Large intestine (tissue), 3 donors: Measurements from ENCODE around the gene C19orf25. TPM values are rescaled to one million over a fixed set of nuclear protein-coding genes. Genes with fewer than 3 reads are reported as not detected.
A peak's percentile ranks its signal among the peaks of the same experiment; 100 is the strongest.

Experiments used
- DNase-seq, 2 donors: peaks; one replicate each; pipeline versions ENCODE4 v3.0.0 to v3.0.0-alpha.2; 2013
- H3K27ac ChIP-seq: one replicate; pipeline ENCODE4 v1.5.1; 2013; ENCODE audit warnings: low read length
- H3K27me3 ChIP-seq: 2 replicates; pipeline ENCODE4 v1.6.1; 2013; ENCODE audit warnings: low read length; ENCODE audit not compliant: control insufficient read depth, insufficient read depth
- H3K36me3 ChIP-seq: 2 replicates; pipeline ENCODE4 v1.6.1; 2013; ENCODE audit warnings: low read length; ENCODE audit not compliant: control insufficient read depth, insufficient read depth
- H3K4me1 ChIP-seq: one replicate; pipeline ENCODE4 v1.6.1; 2013; ENCODE audit warnings: low read length; ENCODE audit not compliant: control insufficient read depth, insufficient read depth
- H3K4me3 ChIP-seq: one replicate; pipeline ENCODE4 v1.5.1; 2013; ENCODE audit warnings: low read length
- H3K9me3 ChIP-seq: one replicate; pipeline ENCODE4 v1.6.1; 2013; ENCODE audit warnings: mild to moderate bottlenecking, low read depth, low read length, moderate library complexity; ENCODE audit not compliant: control insufficient read depth
- WGBS: methylation state at CpG from one replicate; pipeline ENCODE4 v1.1.5; 2013; ENCODE audit warnings: low lambda C conversion rate; ENCODE audit not compliant: insufficient coverage; 5-methylcytosine and 5-hydroxymethylcytosine counted together
- polyA plus RNA-seq: library from polyadenylated mRNA; unstranded; fragments of 120-200 nt; gene quantifications from one replicate; pipeline ENCODE4 v1.2.1, GENCODE V29; 2013

The C19orf25 gene
- polyA plus RNA-seq, 1 donor, result 29.8 TPM

DNA sequence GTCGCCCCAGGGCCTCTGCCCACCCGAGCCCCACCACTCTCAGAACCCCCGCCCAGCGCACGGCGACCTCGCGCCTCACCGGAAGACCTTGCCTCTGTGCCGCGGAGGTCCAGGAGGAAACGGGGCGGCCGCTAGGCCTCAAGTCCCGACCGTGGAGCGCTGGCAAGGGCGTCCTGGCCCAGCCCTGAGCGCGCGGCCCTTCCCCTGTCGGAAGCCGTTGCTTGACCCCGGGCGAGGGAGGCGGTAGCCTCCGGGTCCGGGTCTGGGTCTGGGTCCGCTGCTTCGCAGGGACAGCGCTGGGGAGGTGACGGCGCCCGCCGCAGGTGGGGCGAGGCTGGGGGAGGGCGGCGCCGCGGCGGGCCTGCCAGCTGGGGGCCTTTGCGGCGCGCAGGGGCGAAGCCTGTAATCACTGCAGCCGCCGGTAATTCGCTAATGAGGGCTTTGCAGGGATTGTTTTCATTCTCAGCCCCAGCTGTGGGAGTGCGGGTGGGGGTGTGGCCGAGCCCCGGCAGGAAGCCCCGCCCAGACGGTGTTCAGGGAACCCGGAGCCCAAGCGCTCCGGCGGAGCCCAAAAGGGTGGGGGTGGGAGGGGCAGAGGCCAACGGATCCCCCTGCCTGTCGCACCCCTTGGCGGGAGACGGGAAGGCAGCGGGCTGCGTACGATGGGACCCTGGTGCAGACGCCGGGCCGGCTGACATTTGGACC is 8.6 kb downstream of the C19orf25 start:
- H3K27ac ChIP-seq, result no peak overlapping the region
- no peak overlapping the region for H3K4me3 ChIP-seq
- peaks cover 27% of the 10 kb centered on the region for H3K4me1 ChIP-seq
- H3K36me3 ChIP-seq, result peaks cover 10% of the 10 kb centered on the region
- H3K9me3 ChIP-seq, result peaks cover 26% of the 10 kb centered on the region
- no CpG with 5 or more reads among the region's 67 CpGs for WGBS
- peaks cover 74% of the 10 kb centered on the region for H3K27me3 ChIP-seq
- DNase-seq, result peak in 1 of 2 donors; percentile 48

DNA sequence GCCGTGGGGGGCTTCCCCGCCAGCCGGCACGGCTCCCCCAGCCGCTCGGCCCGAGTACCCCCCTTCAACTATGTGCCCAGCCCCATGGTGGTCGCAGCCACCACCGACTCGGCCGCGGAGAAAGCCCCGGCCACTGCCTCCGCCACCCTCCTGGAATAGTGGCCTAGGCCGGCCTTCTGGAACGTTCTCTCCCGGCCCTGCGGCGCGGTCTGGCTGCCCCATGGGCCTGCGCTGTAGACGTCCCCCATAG is 9.0 kb downstream of the C19orf25 start:
- peaks cover 27% of the 10 kb centered on the region for H3K4me1 ChIP-seq
- H3K27me3 ChIP-seq, result peaks cover 78% of the 10 kb centered on the region
- no peak for DNase-seq
- peaks cover 28% of the 10 kb centered on the region for H3K9me3 ChIP-seq
- H3K4me3 ChIP-seq, result no peak overlapping the region
- no CpG with 5 or more reads among the region's 22 CpGs for WGBS
- peaks cover 7% of the 10 kb centered on the region for H3K36me3 ChIP-seq
- no peak overlapping the region for H3K27ac ChIP-seq

- WGBS, result no CpG with 5 or more reads among the region's 117 CpGs
- Histone ChIP-seq H3K4me1 (peaks cover 27% of the 10 kb centered on the region), H3K27me3 (peaks cover 83% of the 10 kb centered on the region), H3K27ac (no peak overlapping the region), H3K4me3 (no peak overlapping the region), H3K36me3 (peaks cover 2% of the 10 kb centered on the region), H3K9me3 (peaks cover 28% of the 10 kb centered on the region)
- DNase-seq, result peak in 1 of 2 donors; percentile 41
Measured at GRCh38 chr19:1469255-1470054, 9.6 kb downstream of the C19orf25 start.

- peaks cover 85% of the 10 kb centered on the region for H3K27me3 ChIP-seq
- peaks cover 27% of the 10 kb centered on the region for H3K4me1 ChIP-seq
- no peaks in the 10 kb centered on the region for H3K36me3 ChIP-seq
- peak in 1 of 2 donors; percentile 30 for DNase-seq
- no CpG with 5 or more reads among the region's 47 CpGs for WGBS
- H3K9me3 ChIP-seq, result peaks cover 28% of the 10 kb centered on the region
- no peak overlapping the region for H3K27ac ChIP-seq
- H3K4me3 ChIP-seq, result no peak overlapping the region
Measured at GRCh38 chr19:1468821-1469254, 10.2 kb downstream of the C19orf25 start.

DNA sequence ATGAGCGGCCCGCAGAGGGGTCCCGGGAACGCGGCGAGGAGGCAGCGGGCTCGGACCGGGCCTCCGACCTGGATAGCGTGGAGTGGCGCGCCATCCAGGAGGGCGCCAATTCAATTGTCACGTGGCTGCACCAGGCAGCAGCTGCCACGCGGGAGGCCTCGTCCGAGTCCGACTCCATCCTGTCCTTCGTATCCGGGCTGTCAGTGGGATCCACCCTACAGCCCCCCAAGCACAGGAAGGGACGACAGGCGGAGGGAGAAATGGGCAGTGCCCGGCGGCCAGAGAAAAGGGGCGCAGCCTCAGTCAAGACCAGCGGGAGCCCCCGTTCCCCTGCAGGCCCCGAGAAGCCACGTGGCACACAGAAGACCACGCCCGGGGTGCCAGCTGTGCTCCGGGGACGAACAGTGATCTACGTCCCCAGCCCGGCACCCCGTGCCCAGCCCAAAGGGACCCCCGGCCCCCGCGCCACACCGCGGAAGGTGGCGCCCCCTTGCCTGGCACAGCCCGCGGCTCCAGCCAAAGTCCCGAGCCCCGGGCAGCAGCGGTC is 10.7 kb downstream of the C19orf25 start:
- Histone ChIP-seq H3K27ac (no peak overlapping the region), H3K27me3 (peaks cover 83% of the 10 kb centered on the region), H3K4me3 (no peak overlapping the region), H3K9me3 (peaks cover 28% of the 10 kb centered on the region), H3K36me3 (no peaks in the 10 kb centered on the region), H3K4me1 (peaks cover 27% of the 10 kb centered on the region)
- no peak for DNase-seq
- WGBS, result no CpG with 5 or more reads among the region's 49 CpGs

DNA sequence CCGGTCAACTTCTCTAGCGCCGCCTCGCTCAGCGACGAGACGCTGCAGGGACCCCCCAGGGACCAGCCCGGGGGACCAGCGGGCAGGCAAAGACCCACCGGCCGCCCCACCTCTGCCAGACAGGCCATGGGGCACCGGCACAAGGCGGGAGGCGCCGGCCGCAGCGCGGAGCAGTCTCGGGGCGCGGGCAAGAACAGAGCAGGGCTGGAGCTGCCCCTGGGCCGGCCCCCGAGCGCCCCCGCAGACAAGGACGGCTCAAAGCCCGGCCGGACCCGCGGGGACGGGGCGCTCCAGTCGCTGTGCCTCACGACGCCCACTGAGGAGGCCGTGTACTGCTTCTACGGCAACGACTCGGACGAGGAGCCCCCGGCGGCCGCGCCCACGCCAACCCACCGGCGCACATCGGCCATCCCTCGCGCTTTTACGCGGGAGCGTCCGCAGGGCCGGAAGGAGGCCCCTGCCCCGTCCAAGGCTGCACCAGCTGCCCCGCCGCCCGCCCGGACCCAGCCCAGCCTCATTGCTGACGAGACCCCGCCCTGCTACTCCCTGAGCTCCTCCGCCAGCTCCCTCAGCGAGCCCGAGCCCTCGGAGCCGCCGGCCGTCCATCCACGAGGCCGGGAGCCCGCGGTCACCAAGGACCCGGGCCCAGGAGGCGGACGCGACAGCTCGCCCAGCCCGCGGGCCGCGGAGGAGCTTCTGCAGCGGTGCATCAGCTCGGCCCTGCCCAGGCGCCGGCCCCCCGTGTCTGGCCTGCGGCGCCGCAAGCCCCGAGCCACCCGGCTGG is 11.3 kb downstream of the C19orf25 start:
- peaks cover 28% of the 10 kb centered on the region for H3K9me3 ChIP-seq
- whole genome bisulfite sequencing, result no CpG with 5 or more reads among the region's 92 CpGs
- no peaks in the 10 kb centered on the region for H3K36me3 ChIP-seq
- no peak overlapping the region for H3K4me3 ChIP-seq
- DNase-seq, result peak in 1 of 2 donors; percentile 20
- H3K4me1 ChIP-seq, result peaks cover 26% of the 10 kb centered on the region
- no peak overlapping the region for H3K27ac ChIP-seq
- H3K27me3 ChIP-seq, result peaks cover 76% of the 10 kb centered on the region

GRCh38 chr19:1467215-1467489 is 11.9 kb downstream of the C19orf25 start:
- Histone ChIP-seq H3K4me1 (peaks cover 22% of the 10 kb centered on the region), H3K36me3 (no peaks in the 10 kb centered on the region), H3K4me3 (no peak overlapping the region), H3K27me3 (peaks cover 71% of the 10 kb centered on the region), H3K9me3 (peaks cover 28% of the 10 kb centered on the region), H3K27ac (no peak overlapping the region)
- no peak for DNase-seq
- no CpG with 5 or more reads among the region's 36 CpGs for WGBS

- H3K36me3 ChIP-seq, result no peaks in the 10 kb centered on the region
- no peak overlapping the region for H3K4me3 ChIP-seq
- WGBS, result no CpG with 5 or more reads among the region's 70 CpGs
- H3K9me3 ChIP-seq, result peaks cover 28% of the 10 kb centered on the region
- peaks cover 66% of the 10 kb centered on the region for H3K27me3 ChIP-seq
- no peak for DNase-seq
- peaks cover 22% of the 10 kb centered on the region for H3K4me1 ChIP-seq
- no peak overlapping the region for H3K27ac ChIP-seq
Measured at GRCh38 chr19:1466461-1467214, 12.4 kb downstream of the C19orf25 start.

DNA sequence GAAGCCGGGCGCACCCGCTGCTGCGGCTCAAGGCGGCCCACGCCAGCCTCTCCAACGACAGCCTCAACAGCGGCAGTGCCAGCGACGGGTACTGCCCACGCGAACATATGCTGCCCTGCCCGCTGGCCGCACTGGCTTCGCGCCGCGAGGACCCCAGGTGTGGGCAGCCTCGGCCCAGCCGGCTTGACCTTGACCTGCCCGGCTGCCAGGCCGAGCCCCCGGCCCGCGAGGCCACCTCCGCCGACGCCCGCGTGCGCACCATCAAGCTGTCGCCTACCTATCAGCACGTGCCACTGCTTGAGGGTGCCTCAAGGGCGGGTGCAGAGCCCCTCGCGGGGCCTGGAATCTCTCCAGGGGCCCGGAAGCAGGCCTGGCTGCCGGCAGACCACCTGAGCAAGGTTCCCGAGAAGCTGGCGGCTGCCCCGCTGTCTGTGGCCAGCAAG is 13.0 kb downstream of the C19orf25 start:
- H3K9me3 ChIP-seq, result peaks cover 28% of the 10 kb centered on the region
- no peaks in the 10 kb centered on the region for H3K36me3 ChIP-seq
- peaks cover 17% of the 10 kb centered on the region for H3K4me1 ChIP-seq
- no CpG with 5 or more reads among the region's 41 CpGs for WGBS
- peaks cover 60% of the 10 kb centered on the region for H3K27me3 ChIP-seq
- no peak overlapping the region for H3K4me3 ChIP-seq
- no peak overlapping the region for H3K27ac ChIP-seq
- DNase-seq, result no peak
